K562 (cell line): Measurements from ENCODE around the gene FES. TPM values are rescaled to one million over a fixed set of nuclear protein-coding genes. Genes with fewer than 3 reads are reported as not detected.

Source experiments
- ARID3B ChIP-seq: fragments of 250-450 bp; sonication (Bioruptor Pico); IDR thresholded peaks from 2 replicates; pipeline ENCODE4 v1.4.0; 2020; ENCODE audit warnings: borderline replicate concordance
- BRF2 ChIP-seq: IDR thresholded peaks from 3 replicates; pipeline ENCODE4 v1.6.1; 2011; ENCODE audit warnings: borderline replicate concordance, mild to moderate bottlenecking; ENCODE audit not compliant: insufficient read length, insufficient read depth
- CBX3 ChIP-seq, 2 experiments: IDR thresholded peaks; 1 replicate in 1 of 2; 2 replicates in 1 of 2; pipeline ENCODE4 v1.6.1; 2012; ENCODE audit warnings: inconsistent platforms in 2 of 2, low read length in 2 of 2, borderline replicate concordance in 1 of 2, control low read depth in 1 of 2
- CCAR2 ChIP-seq: fragments of 200-400 bp; formaldehyde crosslinking; IDR thresholded peaks from 2 replicates; pipeline ENCODE4 v1.6.1; 2017; ENCODE audit warnings: mild to moderate bottlenecking, low read depth, low read length
- E2F3 ChIP-seq: fragments of 250-450 bp; sonication (Bioruptor Pico); IDR thresholded peaks from 2 replicates; pipeline ENCODE4 v1.4.0; 2020; ENCODE audit warnings: mild to moderate bottlenecking
- MAFK ChIP-seq: IDR thresholded peaks from 2 replicates; pipeline ENCODE4 v1.6.1; 2011; ENCODE audit warnings: low read length, improper control_type of control experiment
- MCM5 ChIP-seq: fragments of 450-650 bp; IDR thresholded peaks from 2 replicates; pipeline ENCODE4 v1.6.1; 2016; ENCODE audit warnings: low read depth
- MEF2D ChIP-seq: conservative IDR thresholded peaks from 2 replicates; pipeline ENCODE4 v1.6.1; 2016; ENCODE audit warnings: low read depth, missing genetic modification characterization, missing compliant biosample characterization
- MYC ChIP-seq, 2 experiments: fragments of 250-450 bp in 1 of 2; sonication (Bioruptor Pico) in 1 of 2; IDR thresholded peaks; 2 replicates each; pipeline versions ENCODE4 v1.5.1 to v1.6.1; 2012 to 2021; ENCODE audit warnings: low read depth in 2 of 2, borderline replicate concordance in 1 of 2, improper control_type of control experiment in 1 of 2, low read length in 1 of 2, mild to moderate bottlenecking in 1 of 2, moderate library complexity in 1 of 2
- PRPF4 ChIP-seq: fragments of 200-400 bp; formaldehyde crosslinking; IDR thresholded peaks from one replicate; pipeline ENCODE4 v1.6.1; 2017; ENCODE audit warnings: low read length, low read depth, mild to moderate bottlenecking; ENCODE audit not compliant: insufficient read depth, poor library complexity, severe bottlenecking
- SRSF9 ChIP-seq: fragments of 200-400 bp; formaldehyde crosslinking; IDR thresholded peaks from 2 replicates; pipeline ENCODE4 v1.6.1; 2017; ENCODE audit warnings: low read depth, low read length, borderline replicate concordance
- SUPT5H ChIP-seq: fragments of 450-650 bp; IDR thresholded peaks from 2 replicates; pipeline ENCODE4 v1.6.1; 2016
- TEAD4 ChIP-seq, 2 experiments: sonication (generic) in 1 of 2; formaldehyde crosslinking in 1 of 2; IDR thresholded peaks; 2 replicates each; pipeline versions ENCODE4 v1.6.1 to v1.8.0; 2012 to 2022; ENCODE audit warnings: borderline replicate concordance in 1 of 2, inconsistent platforms in 1 of 2, low read length in 1 of 2, mild to moderate bottlenecking in 1 of 2, missing genetic modification reagents in 1 of 2
- XRCC5 ChIP-seq: fragments of 200-400 bp; formaldehyde crosslinking; IDR thresholded peaks from 2 replicates; pipeline ENCODE4 v1.6.1; 2017; ENCODE audit warnings: low read depth, mild to moderate bottlenecking, low read length
- ZBTB17 ChIP-seq: fragments of 450-650 bp; formaldehyde crosslinking; IDR thresholded peaks from 2 replicates; pipeline ENCODE4 v1.4.0; 2020; ENCODE audit warnings: mild to moderate bottlenecking
- ZBTB5 ChIP-seq: fragments of 450-650 bp; IDR thresholded peaks from 2 replicates; pipeline ENCODE4 v1.6.1; 2017; ENCODE audit warnings: antibody characterized with exemption
- ZEB2 ChIP-seq: fragments of 450-650 bp; IDR thresholded peaks from 2 replicates; pipeline ENCODE4 v1.6.1; 2016
- ZNF592 ChIP-seq: fragments of 450-650 bp; IDR thresholded peaks from 2 replicates; pipeline ENCODE4 v1.6.1; 2017; ENCODE audit warnings: antibody characterized with exemption, mild to moderate bottlenecking
- polyA plus RNA-seq, 8 experiments: library from polyadenylated mRNA; depleted of rRNA in 4 of 8; stranded (reverse) in 5 of 8; unstranded in 3 of 8; fragments of >200 nt; fragmentation: Nextera tagmentation in 2 of 8; fragmentation: Illumina TruSeq in 1 of 8; extraction: Ambion mirVana in 2 of 8; extraction: Trizol in 1 of 8; gene quantifications; 2 replicates each; pipeline versions ENCODE4 v1.2.1 to v1.2.3, GENCODE V29; 2011 to 2014; ENCODE audit warnings: inconsistent platforms in 1 of 8, missing spikeins in 1 of 8
- total RNA-seq, 7 experiments: library from RNA; depleted of rRNA in 6 of 7; stranded (reverse); fragments of >200 nt in 6 of 7; fragmentation: Illumina TruSeq in 2 of 7; extraction: Trizol in 2 of 7; gene quantifications; 2 replicates each; pipeline versions ENCODE4 v1.2.1 to v1.2.3, GENCODE V29; 2011 to 2021; ENCODE audit warnings: low replicate concordance in 1 of 7

Gene FES
- total and polyA plus RNA-seq, 9 of the 15 experiments (the other 6 are each of a cell fraction or from before 2014, with no cell fraction given) = 0.38 to 2.6 (median 0.82) TPM

- TF ChIP-seq ZNF592 (peak; percentile 79), MAFK (peak; percentile 56), CBX3 (IDR thresholded peaks at IDR 0.05; ENCODE audit: borderline replicate concordance in 1 of 2, low read length in 2 of 2) (0 out of 3 replicates have a peak, but pooled peaks of 1 of the 2 experiments have one; percentile 15), SRSF9 (no peak), E2F3 (CRISPR knock-in tag) (no peak), ZEB2 (peak; percentile 31; the same call in 1 of the 2 replicates), MCM5 (no peak), TEAD4 (IDR thresholded peaks at IDR 0.05; ENCODE audit: low read length) (0 out of 2 replicates have a peak, but pooled peaks have one; percentile 13), TEAD4 (CRISPR knock-in tag; IDR thresholded peaks at IDR 0.05; ENCODE audit: borderline replicate concordance) (no peak), CCAR2 (no peak), ARID3B (CRISPR knock-in tag) (no peak), MYC (IDR thresholded peaks at IDR 0.05; ENCODE audit: low read depth, low read length) (0 out of 2 replicates have a peak, but pooled peaks have one; percentile 23), MYC (CRISPR knock-in tag; IDR thresholded peaks at IDR 0.05; ENCODE audit: borderline replicate concordance, low read depth) (no peak), PRPF4 (no peak), BRF2 (no peak), ZBTB5 (no peak), SUPT5H (no peak), ZBTB17 (CRISPR knock-in tag) (no peak), MEF2D (tag) (no peak), XRCC5 (no peak)
These were observed 38.9 kb upstream of the FES start (continued) for GRCh38 chr15:90845201-90845949.
